ENCODE data around the gene CFAP107. TPM values are rescaled to one million over a fixed set of nuclear protein-coding genes. Genes with fewer than 3 reads are reported as not detected.

The CFAP107 gene, protein sequence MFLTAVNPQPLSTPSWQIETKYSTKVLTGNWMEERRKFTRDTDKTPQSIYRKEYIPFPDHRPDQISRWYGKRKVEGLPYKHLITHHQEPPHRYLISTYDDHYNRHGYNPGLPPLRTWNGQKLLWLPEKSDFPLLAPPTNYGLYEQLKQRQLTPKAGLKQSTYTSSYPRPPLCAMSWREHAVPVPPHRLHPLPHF
- total RNA-seq: not detected
- polyA plus RNA-seq: not detected

DNA sequence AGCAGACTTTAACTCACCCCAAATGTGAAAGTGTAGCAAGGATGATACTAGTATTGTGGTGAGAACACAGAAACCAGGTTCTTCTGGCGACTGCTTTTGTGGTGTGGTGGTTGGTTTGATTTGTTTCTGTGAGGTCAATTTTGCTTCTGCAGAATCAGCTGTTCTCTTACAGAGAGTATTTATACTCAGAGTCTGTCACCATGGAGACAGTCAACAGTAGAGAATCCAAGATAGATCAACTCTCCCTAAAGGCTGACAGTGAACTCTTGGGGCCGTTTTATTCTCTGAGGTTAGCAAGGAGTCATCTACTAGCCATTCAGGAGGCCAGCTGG lies at the start of gene CFAP107:
TSS of gene CFAP107 (plus strand) at position 209 of the 332 bp plus-strand sequence. CDS start 231 bp downstream, outside the sequence.
- H3K36me3 ChIP-seq (ENCODE audit: insufficient read depth, low read length): no peaks in the 10 kb centered on the region
- peaks cover 25 to 74% of the 10 kb centered on the region in 2 donors for H3K27me3 Mint-ChIP-seq
- no peak within 1 kb of the TSS for H3K4me3 Mint-ChIP-seq
- H3K4me1 ChIP-seq (ENCODE audit: insufficient read depth, low read length): no peaks in the 10 kb centered on the region
- no peak within 1 kb of the TSS for H3K4me3 ChIP-seq (ENCODE audit: low read length)
- ChIA-PET POLR2A (no interaction called here), CTCF (no interaction called here)
- H3K9me3 Mint-ChIP-seq: peaks cover 18 to 42% (median 36%) of the 10 kb centered on the region in 5 donors
- no peak for DNase-seq
- H3K27ac Mint-ChIP-seq: no peak within 1 kb of the TSS
- H3K27ac ChIP-seq (ENCODE audit: low read depth, low read length): no peak within 1 kb of the TSS
- H3K4me1 Mint-ChIP-seq: no peaks in the 10 kb centered on the region
- no peaks in the 10 kb centered on the region for H3K27me3 ChIP-seq (ENCODE audit: insufficient read depth, low read length, poor library complexity, severe bottlenecking)
- peaks cover 11% of the 10 kb centered on the region for H3K9me3 ChIP-seq (ENCODE audit: low read length)
- peaks cover 1 to 9% (median 2%) of the 10 kb centered on the region in 3 donors for H3K36me3 Mint-ChIP-seq

DNA sequence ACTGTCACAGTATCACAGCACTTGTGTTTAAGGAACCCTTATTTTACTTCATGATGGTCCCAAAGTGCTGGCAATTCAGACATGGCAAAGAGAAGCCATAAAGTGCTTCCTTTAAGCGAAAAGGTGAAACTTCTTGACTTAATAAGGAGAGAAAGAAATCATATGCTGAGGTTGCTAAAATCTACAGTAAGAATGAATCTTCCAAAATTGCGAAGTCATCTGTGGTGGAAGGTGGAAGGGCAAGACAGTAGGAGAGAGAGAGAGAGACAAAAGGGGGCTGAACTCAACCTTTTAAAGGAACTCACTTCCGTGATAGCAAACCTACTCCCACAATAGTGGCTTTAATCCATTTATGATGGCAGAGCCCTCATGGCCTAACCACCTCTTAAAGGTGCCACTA lies 49.3 kb upstream of the CFAP107 start:
- H3K9me3 Mint-ChIP-seq: peaks cover 2 to 6% (median 4%) of the 10 kb centered on the region in 5 donors
- H3K4me1 Mint-ChIP-seq: no peaks in the 10 kb centered on the region
- no peak for DNase-seq
- H3K27me3 Mint-ChIP-seq: peaks cover 7 to 44% of the 10 kb centered on the region in 2 donors
- peaks cover 0 to 6% (median 0%) of the 10 kb centered on the region in 3 donors for H3K36me3 Mint-ChIP-seq
- H3K36me3 ChIP-seq (ENCODE audit: insufficient read depth, low read length): no peaks in the 10 kb centered on the region
- H3K27ac ChIP-seq (ENCODE audit: low read depth, low read length): no peak overlapping the region
- no peak overlapping the region for H3K4me3 ChIP-seq (ENCODE audit: low read length)
- no peak overlapping the region for H3K4me3 Mint-ChIP-seq
- H3K9me3 ChIP-seq (ENCODE audit: low read length): no peaks in the 10 kb centered on the region
- no peak overlapping the region for H3K27ac Mint-ChIP-seq
- ChIA-PET CTCF (no interaction called here), POLR2A (no interaction called here)
- H3K27me3 ChIP-seq (ENCODE audit: insufficient read depth, low read length, poor library complexity, severe bottlenecking): no peaks in the 10 kb centered on the region
- H3K4me1 ChIP-seq (ENCODE audit: insufficient read depth, low read length): no peaks in the 10 kb centered on the region

GRCh38 chr1:12697397-12697796 lies 48.6 kb upstream of the CFAP107 start:
- Histone ChIP-seq H3K9me3 (ENCODE audit: low read length) (no peaks in the 10 kb centered on the region), H3K36me3 (ENCODE audit: insufficient read depth, low read length) (no peaks in the 10 kb centered on the region), H3K27ac (ENCODE audit: low read depth, low read length) (no peak overlapping the region), H3K4me3 (ENCODE audit: low read length) (no peak overlapping the region), H3K4me1 (ENCODE audit: insufficient read depth, low read length) (no peaks in the 10 kb centered on the region), H3K27me3 (ENCODE audit: insufficient read depth, low read length, poor library complexity, severe bottlenecking) (no peaks in the 10 kb centered on the region)
- Mint-ChIP-seq H3K27me3 (peaks cover 7 to 40% of the 10 kb centered on the region in 2 donors), H3K4me1 (no peaks in the 10 kb centered on the region), H3K36me3 (peaks cover 0 to 6% (median 0%) of the 10 kb centered on the region in 3 donors), H3K27ac (no peak overlapping the region), H3K9me3 (peaks cover 2 to 6% (median 4%) of the 10 kb centered on the region in 5 donors), H3K4me3 (no peak overlapping the region)
- ChIA-PET POLR2A (no interaction called here), CTCF (no interaction called here)
- no peak for DNase-seq

DNA sequence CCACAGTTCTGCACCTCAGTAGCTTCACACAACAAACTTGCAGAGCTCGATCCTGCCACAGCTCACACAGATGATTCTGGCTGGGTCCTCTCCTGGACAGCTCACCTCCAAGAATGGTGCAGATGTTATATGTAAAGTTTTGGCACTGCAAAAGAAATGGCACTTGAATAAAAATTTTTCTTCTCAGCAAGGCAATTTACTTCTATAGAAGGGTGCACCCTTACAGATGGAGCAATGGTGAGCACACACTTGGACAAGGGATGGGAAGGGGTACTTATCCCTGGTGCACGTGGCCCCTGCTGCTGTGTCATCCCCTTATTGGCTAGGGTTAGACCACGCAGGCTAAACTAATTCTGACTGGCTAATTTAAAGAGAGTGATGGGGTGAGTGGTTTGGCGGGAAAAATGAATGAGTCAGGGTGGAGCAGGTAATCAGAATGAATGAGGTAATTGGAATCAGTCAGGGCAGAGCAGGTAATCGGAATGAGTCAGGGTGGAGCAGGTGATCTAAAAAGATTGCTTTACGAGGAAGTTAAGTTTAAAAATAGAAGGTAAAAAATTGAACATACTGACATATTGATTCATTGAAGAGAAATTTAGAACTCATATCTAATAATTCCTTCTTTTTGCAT lies 42.1 kb upstream of the CFAP107 start:
- no peak overlapping the region for H3K27ac Mint-ChIP-seq
- CTCF ChIA-PET: no interaction called here

DNA sequence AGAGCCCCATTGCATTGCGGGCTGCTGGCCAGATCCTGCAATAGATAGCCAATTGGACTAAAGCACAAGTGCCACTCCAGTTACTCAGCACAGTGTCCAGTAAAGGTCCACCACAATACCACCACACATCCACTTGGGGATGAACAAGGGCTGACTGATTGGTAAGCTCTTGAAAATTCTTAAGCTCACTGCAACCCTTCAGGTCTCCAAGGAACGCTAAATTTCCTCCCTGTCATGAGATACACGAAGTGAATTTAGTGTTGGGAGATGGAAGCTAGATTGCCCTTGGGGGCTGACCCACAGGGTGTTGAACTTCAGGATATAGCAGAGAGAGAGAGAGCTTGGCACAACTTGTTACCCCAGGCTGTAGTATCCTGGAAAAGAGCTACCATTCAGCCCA lies 39.9 kb upstream of the CFAP107 start:
- no peak for DNase-seq
- Mint-ChIP-seq H3K27me3 (peaks cover 12 to 35% of the 10 kb centered on the region in 2 donors), H3K4me1 (no peaks in the 10 kb centered on the region), H3K36me3 (peaks cover 0 to 9% (median 0%) of the 10 kb centered on the region in 3 donors), H3K4me3 (no peak overlapping the region), H3K9me3 (peaks cover 19 to 28% (median 24%) of the 10 kb centered on the region in 5 donors), H3K27ac (no peak overlapping the region)
- H3K27ac ChIP-seq (ENCODE audit: low read depth, low read length): no peak overlapping the region
- H3K36me3 ChIP-seq (ENCODE audit: insufficient read depth, low read length): no peaks in the 10 kb centered on the region
- POLR2A ChIA-PET: no interaction called here
- no peaks in the 10 kb centered on the region for H3K9me3 ChIP-seq (ENCODE audit: low read length)
- CTCF ChIA-PET: no interaction called here
- H3K27me3 ChIP-seq (ENCODE audit: insufficient read depth, low read length, poor library complexity, severe bottlenecking): no peaks in the 10 kb centered on the region
- H3K4me3 ChIP-seq (ENCODE audit: low read length): no peak overlapping the region
- H3K4me1 ChIP-seq (ENCODE audit: insufficient read depth, low read length): no peaks in the 10 kb centered on the region

More for the DNA sequence above, 42.1 kb upstream of the CFAP107 start:
- Histone ChIP-seq H3K27me3 (ENCODE audit: insufficient read depth, low read length, poor library complexity, severe bottlenecking) (no peaks in the 10 kb centered on the region), H3K27ac (ENCODE audit: low read depth, low read length) (no peak overlapping the region), H3K4me3 (ENCODE audit: low read length) (no peak overlapping the region), H3K4me1 (ENCODE audit: insufficient read depth, low read length) (no peaks in the 10 kb centered on the region), H3K9me3 (ENCODE audit: low read length) (no peaks in the 10 kb centered on the region), H3K36me3 (ENCODE audit: insufficient read depth, low read length) (no peaks in the 10 kb centered on the region)
- Mint-ChIP-seq H3K9me3 (peaks cover 23 to 28% (median 27%) of the 10 kb centered on the region in 5 donors), H3K36me3 (peaks cover 0 to 10% (median 0%) of the 10 kb centered on the region in 3 donors), H3K27me3 (peaks cover 14 to 48% of the 10 kb centered on the region in 2 donors), H3K4me1 (no peaks in the 10 kb centered on the region), H3K4me3 (no peak overlapping the region)
- POLR2A ChIA-PET: no interaction called here
- DNase-seq: no peak

GRCh38 chr1:12708396-12709090 lies 37.5 kb upstream of the CFAP107 start:
- CTCF ChIA-PET: no interaction called here
- H3K36me3 Mint-ChIP-seq: no peaks in the 10 kb centered on the region
- POLR2A ChIA-PET: no interaction called here

GRCh38 chr1:12709091-12709491 lies 36.9 kb upstream of the CFAP107 start:
- H3K9me3 Mint-ChIP-seq: peaks cover 4 to 11% (median 10%) of the 10 kb centered on the region in 5 donors

More at GRCh38 chr1:12708396-12709090, 37.5 kb upstream of the CFAP107 start:
- H3K27ac ChIP-seq (ENCODE audit: low read depth, low read length): no peak overlapping the region
- Mint-ChIP-seq H3K4me3 (no peak overlapping the region), H3K27ac (no peak overlapping the region), H3K27me3 (peaks cover 15 to 49% of the 10 kb centered on the region in 2 donors), H3K9me3 (peaks cover 8 to 16% (median 14%) of the 10 kb centered on the region in 5 donors), H3K4me1 (no peaks in the 10 kb centered on the region)
- H3K36me3 ChIP-seq (ENCODE audit: insufficient read depth, low read length): no peaks in the 10 kb centered on the region
- DNase-seq: no peak
- no peaks in the 10 kb centered on the region for H3K9me3 ChIP-seq (ENCODE audit: low read length)
- no peaks in the 10 kb centered on the region for H3K27me3 ChIP-seq (ENCODE audit: insufficient read depth, low read length, poor library complexity, severe bottlenecking)
- H3K4me1 ChIP-seq (ENCODE audit: insufficient read depth, low read length): no peaks in the 10 kb centered on the region
- H3K4me3 ChIP-seq (ENCODE audit: low read length): no peak overlapping the region

GRCh38 chr1:12709696-12710095 lies 36.3 kb upstream of the CFAP107 start:
- Mint-ChIP-seq H3K4me1 (no peaks in the 10 kb centered on the region), H3K36me3 (no peaks in the 10 kb centered on the region), H3K9me3 (peaks cover 1 to 5% (median 4%) of the 10 kb centered on the region in 5 donors), H3K27me3 (peaks cover 11 to 54% of the 10 kb centered on the region in 2 donors), H3K4me3 (no peak overlapping the region), H3K27ac (no peak overlapping the region)
- no peak overlapping the region for H3K27ac ChIP-seq (ENCODE audit: low read depth, low read length)
- no peaks in the 10 kb centered on the region for H3K4me1 ChIP-seq (ENCODE audit: insufficient read depth, low read length)
- H3K9me3 ChIP-seq (ENCODE audit: low read length): no peaks in the 10 kb centered on the region
- ChIA-PET CTCF (no interaction called here), POLR2A (no interaction called here)
- no peaks in the 10 kb centered on the region for H3K27me3 ChIP-seq (ENCODE audit: insufficient read depth, low read length, poor library complexity, severe bottlenecking)
- no peak overlapping the region for H3K4me3 ChIP-seq (ENCODE audit: low read length)
- H3K36me3 ChIP-seq (ENCODE audit: insufficient read depth, low read length): no peaks in the 10 kb centered on the region
- no peak for DNase-seq

More at GRCh38 chr1:12709091-12709491, 36.9 kb upstream of the CFAP107 start:
- Histone ChIP-seq H3K27ac (ENCODE audit: low read depth, low read length) (no peak overlapping the region), H3K4me3 (ENCODE audit: low read length) (no peak overlapping the region), H3K27me3 (ENCODE audit: insufficient read depth, low read length, poor library complexity, severe bottlenecking) (no peaks in the 10 kb centered on the region), H3K9me3 (ENCODE audit: low read length) (no peaks in the 10 kb centered on the region), H3K4me1 (ENCODE audit: insufficient read depth, low read length) (no peaks in the 10 kb centered on the region), H3K36me3 (ENCODE audit: insufficient read depth, low read length) (no peaks in the 10 kb centered on the region)
- Mint-ChIP-seq H3K4me3 (no peak overlapping the region), H3K27ac (no peak overlapping the region), H3K4me1 (no peaks in the 10 kb centered on the region), H3K27me3 (peaks cover 11 to 54% of the 10 kb centered on the region in 2 donors), H3K36me3 (no peaks in the 10 kb centered on the region)
- POLR2A ChIA-PET: no interaction called here
- CTCF ChIA-PET: no interaction called here
- no peak for DNase-seq

Data from CD8-positive, alpha-beta memory T cell (primary cell).